Breast epithelium (tissue), 3 donors: Measurements from ENCODE around the gene NOL4L.

Experiments used
- CTCF ChIP-seq, 3 donors: fragments of 450-650 bp; IDR thresholded peaks; one replicate each; pipeline ENCODE4 v1.5.1; 2016 to 2017; ENCODE audit warnings: antibody characterized with exemption in 3 of 3, mild to moderate bottlenecking in 3 of 3, moderate library complexity in 3 of 3
- POLR2A ChIP-seq: fragments of 450-650 bp; IDR thresholded peaks from one replicate; pipeline ENCODE4 v1.6.1; 2016; ENCODE audit warnings: antibody characterized with exemption, mild to moderate bottlenecking, moderate library complexity
- POLR2AphosphoS5 ChIP-seq, 3 donors: sonication (generic); formaldehyde crosslinking; IDR thresholded peaks; one replicate each; pipeline ENCODE4 v1.6.1; 2017; ENCODE audit warnings: antibody characterized with exemption in 3 of 3

GRCh38 chr20:32515631-32516101 is 69.5 kb downstream of the NOL4L start:
- TF ChIP-seq POLR2A (no peak), CTCF (IDR thresholded peaks at IDR 0.05) (no peak), POLR2AphosphoS5 (IDR thresholded peaks at IDR 0.05) (no peak)
